H1 (cell line): ENCODE data around the gene COMMD6. TPM values are rescaled to one million over a fixed set of nuclear protein-coding genes. Genes with fewer than 3 reads are reported as not detected.

Source experiments
- BCL11A ChIP-seq, 2 experiments: IDR thresholded peaks; one replicate each; pipeline ENCODE4 v1.6.1; 2011; ENCODE audit warnings: low read depth in 2 of 2, low read length in 2 of 2, mild to moderate bottlenecking in 2 of 2
- CBX5 ChIP-seq: fragments of 300-800, 300-1000 bp; sonication (generic); IDR thresholded peaks from 2 replicates; pipeline ENCODE4 v1.7.1; 2016; ENCODE audit warnings: antibody characterized with exemption, low read length, low read depth
- CHD7 ChIP-seq: fragments of 300-600 bp; sonication (generic); IDR thresholded peaks from 2 replicates; pipeline ENCODE4 v1.7.1; 2012; ENCODE audit warnings: low read length, moderate library complexity, mild to moderate bottlenecking, inconsistent platforms; ENCODE audit not compliant: insufficient replicate concordance
- HDAC6 ChIP-seq: IDR thresholded peaks from one replicate; pipeline ENCODE4 v1.7.1; 2012; ENCODE audit warnings: low read depth, mild to moderate bottlenecking, inconsistent platforms, low read length, moderate library complexity
- POLR2A ChIP-seq, 2 experiments: IDR thresholded peaks; 1 replicate in 1 of 2; 2 replicates in 1 of 2; pipeline ENCODE4 v1.6.1; 2011; ENCODE audit warnings: low read depth in 2 of 2, low read length in 2 of 2, mild to moderate bottlenecking in 2 of 2; ENCODE audit errors: control extremely low read depth in 1 of 2
- SIN3A ChIP-seq, 2 experiments: IDR thresholded peaks in 1 of 2; conservative IDR thresholded peaks in 1 of 2; 2 replicates each; pipeline ENCODE4 v1.6.1; 2011 to 2012; ENCODE audit warnings: low read length in 2 of 2, improper control_type of control experiment in 1 of 2, low read depth in 1 of 2, mild to moderate bottlenecking in 1 of 2
- SIX5 ChIP-seq: IDR thresholded peaks from 2 replicates; pipeline ENCODE4 v1.6.1; 2011; ENCODE audit warnings: mild to moderate bottlenecking, low read depth, low read length
- SP2 ChIP-seq: IDR thresholded peaks from 2 replicates; pipeline ENCODE4 v1.6.1; 2012; ENCODE audit warnings: mild to moderate bottlenecking, low read length, inconsistent platforms
- TAF1 ChIP-seq: IDR thresholded peaks from 2 replicates; pipeline ENCODE4 v1.6.1; 2011; ENCODE audit warnings: mild to moderate bottlenecking, low read depth, low read length
- TEAD4 ChIP-seq: IDR thresholded peaks from 2 replicates; pipeline ENCODE4 v1.6.1; 2012; ENCODE audit warnings: low read depth, low read length, inconsistent platforms, mixed read lengths
- polyA plus RNA-seq, 7 experiments: library from polyadenylated mRNA; depleted of rRNA in 3 of 7; stranded (reverse) in 5 of 7; unstranded in 2 of 7; fragments of >200 nt in 5 of 7; fragments of 200-250 nt in 2 of 7; gene quantifications; 1 replicate in 5 of 7; 2 replicates in 1 of 7; 4 replicates in 1 of 7; pipeline versions ENCODE4 v1.2.1 to v1.2.3, GENCODE V29; 2011 to 2013; ENCODE audit warnings: missing spikeins in 2 of 7, mixed read lengths in 2 of 7
- total RNA-seq: library from RNA; stranded (reverse); fragmentation: NEBNext Ultra II Directional; extraction: Animal tissue kit (Norgen Biotek cat#: 25700); gene quantifications from 2 replicates; pipeline ENCODE4 v1.2.1, GENCODE V29; 2021

The COMMD6 gene
- total and polyA plus RNA-seq, 2 of the 8 experiments (the other 6 are each of a cell fraction or from before 2014, with no cell fraction given), result 53.2 to 122 TPM

- no peak for TF ChIP-seq CHD7
- no peak for TF ChIP-seq HDAC6
- TF ChIP-seq SIX5, result no peak
- TF ChIP-seq TAF1, result no peak
- TF ChIP-seq SIN3A (conservative IDR thresholded peaks at IDR 0.05 in 1 of 2, IDR thresholded peaks at IDR 0.05 in 1 of 2; ENCODE audit: low read depth in 1 of 2, low read length in 2 of 2), result no peak
- no peak for TF ChIP-seq POLR2A (IDR thresholded peaks at IDR 0.05; ENCODE audit: control extremely low read depth in 1 of 2, low read depth in 2 of 2, low read length in 2 of 2)
- TF ChIP-seq TEAD4, result no peak
- TF ChIP-seq BCL11A (IDR thresholded peaks at IDR 0.05; ENCODE audit: low read depth in 2 of 2, low read length in 2 of 2), result no peak
- no peak for TF ChIP-seq CBX5
- TF ChIP-seq SP2, result no peak
Measured at GRCh38 chr13:75507027-75508001, 30.3 kb downstream of the COMMD6 start (continued).
